ENCODE results near the gene SHC3.

Gene SHC3

DNA sequence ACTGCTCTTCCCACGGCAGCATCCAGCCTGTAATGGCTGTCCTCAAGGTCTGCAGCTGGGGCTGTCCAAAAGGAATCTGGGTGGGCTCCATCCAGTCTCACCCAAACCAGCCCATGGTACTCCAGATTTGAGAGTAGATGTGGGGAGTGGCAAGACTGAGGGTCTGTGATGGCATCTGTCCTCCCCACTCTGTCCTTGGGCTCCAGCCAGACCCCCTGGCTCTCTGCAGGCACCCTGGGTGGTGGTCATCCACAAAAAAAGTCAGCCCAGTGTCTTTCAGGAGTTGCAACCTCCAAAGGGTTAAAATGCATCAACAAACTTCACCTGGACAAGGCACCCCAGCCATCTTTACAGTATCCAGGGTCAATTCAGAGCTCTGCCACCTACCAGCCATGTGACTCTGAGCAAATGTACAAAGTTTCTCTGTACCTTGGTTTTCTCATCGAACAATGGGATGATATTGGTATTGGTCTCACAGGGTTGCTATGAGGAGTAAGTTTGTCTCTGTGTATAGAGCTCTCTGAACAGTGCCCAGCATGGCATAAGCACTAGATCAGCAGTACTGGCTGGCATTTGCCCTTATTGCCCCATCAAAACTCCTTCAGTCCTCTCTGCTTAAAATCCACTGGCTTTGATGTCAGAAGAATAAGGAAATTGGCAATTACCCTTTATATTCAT is 194.6 kb downstream of the SHC3 start:
- DNase-seq (ENCODE audit: low spot score), result no peak

DNA sequence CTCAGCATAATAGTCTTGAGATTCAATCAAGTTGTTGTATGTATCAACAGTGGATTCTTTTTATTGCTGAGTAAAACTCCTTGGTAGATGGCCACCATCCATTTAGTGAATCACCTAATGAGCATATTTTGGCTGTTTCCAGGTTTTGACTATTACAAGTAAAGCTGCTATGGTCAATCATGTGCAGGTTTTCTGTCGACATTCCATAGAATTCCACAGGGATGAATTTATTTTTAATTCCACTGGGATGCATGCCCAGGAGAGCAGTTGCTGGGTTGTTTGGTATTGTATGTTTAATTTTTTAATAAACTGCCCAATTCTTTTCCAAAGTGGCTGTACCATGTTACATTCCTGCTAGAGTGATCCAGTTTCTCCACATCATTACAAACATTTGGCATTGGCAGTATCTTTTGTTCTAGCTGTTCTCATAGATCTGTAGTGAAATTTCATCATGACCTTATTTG is 197.8 kb downstream of the SHC3 start:
- DNase-seq (ENCODE audit: low spot score), result no peak

DNA sequence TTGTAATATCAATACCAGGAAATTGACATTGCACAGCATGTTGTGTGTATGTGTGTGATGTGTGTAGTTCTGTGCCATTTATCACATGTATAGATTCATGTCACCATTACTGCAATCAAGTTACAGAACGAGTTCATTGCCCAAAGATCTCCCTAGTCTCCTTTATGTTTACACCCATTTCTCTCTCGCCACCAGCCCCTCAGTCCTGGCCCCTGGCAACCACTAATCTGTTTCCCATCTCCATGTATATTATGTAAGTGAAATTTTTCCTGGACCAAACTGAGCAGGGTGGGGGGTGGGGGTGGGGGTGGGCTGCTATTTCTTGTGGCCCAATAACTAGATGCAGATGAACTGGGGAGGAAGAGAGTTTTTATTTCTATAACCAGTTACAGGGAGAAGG is 198.8 kb downstream of the SHC3 start:
- DNase-seq (ENCODE audit: low spot score), result no peak

DNA sequence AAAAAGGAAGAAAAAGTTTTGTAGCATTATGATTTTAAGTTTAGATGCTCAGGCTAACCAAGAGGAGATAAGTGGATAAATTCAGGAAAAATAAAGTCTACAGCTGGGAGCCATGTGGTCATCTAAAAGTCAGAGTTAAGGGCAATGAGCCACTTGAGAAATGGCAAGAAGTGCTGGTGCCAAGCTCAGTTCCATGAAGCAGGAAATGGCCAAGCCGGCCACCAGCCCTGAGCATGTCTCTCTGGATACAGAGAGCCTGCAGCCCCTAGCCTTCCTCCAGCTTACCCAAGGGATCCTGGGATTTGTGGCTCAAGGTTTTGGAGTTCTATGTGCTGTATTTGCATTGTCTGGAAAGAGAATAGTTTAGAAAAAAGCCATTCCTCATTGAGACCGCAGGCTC is 199.6 kb downstream of the SHC3 start:
- no peak for DNase-seq (ENCODE audit: low spot score)

DNA sequence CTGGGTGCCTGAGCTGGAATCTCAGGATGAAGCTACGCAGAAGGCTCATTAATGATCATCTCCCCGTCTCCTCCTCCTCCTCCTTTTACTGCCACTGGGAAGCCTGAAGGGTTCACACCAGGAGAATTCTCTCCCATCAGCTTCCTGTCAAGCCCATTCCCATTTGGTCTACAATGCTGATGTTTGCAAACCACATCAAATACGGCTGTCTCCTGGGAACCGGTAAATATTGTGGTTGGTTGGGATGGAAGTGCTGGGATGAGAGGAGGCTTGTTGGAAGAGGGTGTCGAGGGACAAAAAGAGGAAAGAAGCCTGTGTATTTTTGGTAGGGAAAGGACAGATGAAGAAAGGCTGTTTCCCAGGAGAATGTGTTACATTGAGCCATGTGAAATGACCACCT is 200.6 kb downstream of the SHC3 start:
- no peak for DNase-seq (ENCODE audit: low spot score)

DNA sequence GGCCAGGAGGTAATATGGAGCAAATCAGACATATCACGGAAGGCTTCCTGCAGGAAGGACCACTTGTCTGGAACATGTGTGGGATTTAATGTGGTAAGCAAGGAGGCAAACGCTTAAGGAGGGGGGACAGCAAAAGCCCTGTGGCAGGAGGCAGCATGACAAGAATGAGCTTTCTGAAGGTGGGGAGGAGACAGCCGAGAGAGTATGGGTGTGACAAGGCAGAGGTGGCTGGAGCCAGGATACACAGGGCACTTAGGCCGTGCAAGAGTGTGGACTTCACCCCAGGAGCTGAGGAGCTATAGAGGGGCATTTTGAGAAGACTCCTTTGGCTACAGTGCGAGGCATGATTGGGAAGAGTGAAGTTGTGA is 201.7 kb downstream of the SHC3 start:
- DNase-seq (ENCODE audit: low spot score), result no peak

DNA sequence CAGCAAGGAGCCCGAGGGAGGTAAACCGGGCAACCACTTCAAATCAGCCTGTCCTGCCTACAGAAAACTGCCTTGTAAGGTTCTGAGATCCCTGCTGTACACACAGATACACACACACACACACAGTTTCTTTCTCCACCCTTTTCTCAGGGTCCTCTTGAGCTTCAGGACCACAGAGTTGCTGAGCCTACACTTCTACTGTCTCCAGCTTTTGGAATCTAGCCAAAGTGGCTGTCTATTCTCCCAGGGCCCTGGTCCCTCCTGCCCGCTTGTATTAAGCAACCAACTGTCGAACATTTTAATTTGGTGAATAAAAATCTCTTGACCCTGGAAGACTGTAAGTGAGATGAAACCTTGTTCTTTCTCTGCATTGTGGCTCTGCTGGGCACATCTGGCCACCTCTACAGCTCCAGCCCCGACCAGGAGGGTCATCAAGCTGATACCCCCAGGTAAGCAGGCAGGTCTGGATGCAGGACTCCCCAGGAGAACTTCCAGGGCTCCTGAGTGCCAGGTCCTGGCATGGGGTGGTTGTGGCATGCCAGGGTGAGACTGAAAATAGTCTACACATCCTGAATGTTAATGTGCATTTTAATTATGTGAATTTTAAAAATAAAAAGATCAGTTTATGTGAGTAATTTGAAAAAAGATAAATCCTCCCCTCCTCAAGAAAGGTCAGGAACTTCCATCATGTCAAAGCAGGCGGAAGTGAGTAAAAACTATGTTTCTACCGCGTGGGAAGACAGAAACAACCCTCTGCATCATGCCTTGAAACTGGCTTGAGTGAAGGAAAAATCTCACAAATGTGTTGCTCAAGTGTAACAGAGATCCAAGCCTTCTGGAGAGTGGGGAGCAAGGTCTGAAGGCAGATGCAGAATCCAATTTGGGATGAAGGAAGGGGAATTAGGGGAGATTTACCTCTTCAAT is 202.4 kb downstream of the SHC3 start:
- DNase-seq (ENCODE audit: low spot score), result no peak

DNA sequence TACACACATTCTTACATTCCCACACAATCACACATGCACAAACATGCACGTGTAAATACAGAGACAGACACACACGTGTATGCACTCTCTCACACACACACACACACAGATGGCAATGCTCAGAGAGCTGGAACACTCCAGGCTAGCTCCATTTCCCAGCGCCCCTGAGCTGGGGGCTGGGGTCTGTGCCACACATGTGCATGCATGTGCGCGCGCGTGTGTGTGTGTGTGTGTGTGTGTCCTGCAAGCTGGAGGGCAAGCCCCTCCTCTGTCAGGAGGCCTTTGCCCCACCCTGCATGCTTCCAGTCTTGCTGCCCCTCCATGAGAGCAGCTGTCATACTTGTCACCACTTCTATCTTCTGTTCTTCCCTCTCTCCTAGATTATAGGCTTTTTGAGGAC is 204.0 kb downstream of the SHC3 start:
- DNase-seq (ENCODE audit: low spot score), result no peak

DNA sequence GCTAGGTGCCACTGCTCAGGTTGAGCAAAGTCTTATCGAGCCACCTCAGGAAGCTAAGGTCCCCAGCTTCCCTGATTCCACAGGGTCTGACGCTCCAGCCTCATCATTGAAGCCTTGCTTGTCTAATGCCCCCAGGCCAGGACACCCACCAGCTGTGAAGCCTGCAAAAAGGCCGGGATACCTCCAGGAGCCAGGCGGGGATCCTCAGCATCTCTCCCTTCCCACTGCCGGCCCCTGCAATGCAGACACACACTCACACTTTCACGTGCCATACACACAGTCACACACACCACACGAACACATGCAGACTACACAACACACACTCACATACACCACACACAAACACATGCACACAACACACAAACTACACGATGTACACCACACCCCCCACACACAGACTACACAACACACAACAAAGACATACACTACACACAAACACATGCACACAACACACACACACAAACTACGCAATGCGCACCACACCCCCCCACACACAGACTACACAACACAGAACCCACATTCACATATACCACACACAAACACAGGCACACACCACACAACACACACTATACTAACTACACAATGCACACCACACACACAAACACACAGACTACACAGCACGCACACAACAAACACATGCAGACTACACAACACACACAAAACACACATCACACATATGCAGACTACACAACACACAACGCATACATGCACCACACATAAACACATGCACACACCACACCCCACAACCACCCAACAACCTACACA is 205.2 kb downstream of the SHC3 start:
- DNase-seq (ENCODE audit: low spot score), result no peak

DNA sequence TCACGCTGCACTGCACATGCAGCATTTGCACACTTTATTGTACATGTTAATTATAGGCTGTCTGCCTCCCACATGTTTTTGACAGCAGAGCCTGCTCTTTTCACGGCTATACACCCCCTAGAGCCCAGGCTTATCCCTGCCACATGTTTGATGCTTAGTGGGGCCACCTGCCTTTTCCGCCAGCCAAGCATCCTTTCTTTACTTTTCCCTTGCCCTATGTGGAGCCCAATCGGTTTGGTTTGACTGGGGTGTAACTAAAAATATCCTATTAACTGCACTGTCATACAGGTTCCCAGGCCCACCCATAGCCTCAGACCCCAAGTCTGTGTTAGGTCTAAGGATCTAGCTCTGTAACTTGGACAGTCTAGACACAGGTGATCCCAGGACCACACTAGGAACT is 206.2 kb downstream of the SHC3 start:
- no peak for DNase-seq (ENCODE audit: low spot score)

DNA sequence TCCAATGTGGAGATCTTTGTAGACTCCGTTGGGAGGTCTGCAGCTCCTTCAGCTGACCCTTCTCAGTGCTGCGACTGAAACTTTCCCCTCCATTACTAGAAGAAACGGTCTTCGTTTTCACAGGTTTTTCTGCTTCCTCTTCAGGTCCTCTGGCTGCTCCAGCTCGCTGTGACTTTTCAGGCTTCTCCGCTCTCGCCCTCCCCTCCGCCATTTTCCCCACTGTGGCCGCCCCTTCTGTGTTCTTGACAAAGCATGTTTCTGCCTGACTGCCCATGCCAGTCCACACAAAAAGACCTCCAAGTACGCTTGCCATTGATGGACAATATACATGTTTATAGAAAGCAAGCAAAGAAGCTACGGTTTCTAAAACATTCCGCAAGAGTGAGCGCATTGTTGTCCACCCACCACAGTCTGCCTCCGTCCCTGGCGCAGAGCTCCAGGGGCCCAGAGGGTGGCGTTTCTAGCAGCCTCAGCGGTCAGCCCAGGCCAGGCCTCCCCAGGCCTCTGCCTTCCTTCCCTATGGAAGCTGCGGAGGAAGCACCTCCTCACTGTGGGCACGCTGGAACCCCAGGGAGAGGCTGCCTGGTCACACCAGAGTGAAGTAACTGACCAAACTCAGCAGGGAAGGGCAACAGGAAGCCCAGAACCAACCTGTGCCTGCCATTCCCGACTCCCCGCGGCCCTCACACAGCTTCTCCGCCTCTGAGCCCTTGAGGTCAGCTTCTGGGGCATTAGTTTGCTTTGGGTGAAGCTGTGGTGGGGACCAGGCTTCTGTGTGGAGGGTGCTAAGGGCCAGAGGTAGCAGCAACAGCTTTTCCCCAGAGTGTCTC is 207.3 kb downstream of the SHC3 start:
- no peak for DNase-seq (ENCODE audit: low spot score)

DNA sequence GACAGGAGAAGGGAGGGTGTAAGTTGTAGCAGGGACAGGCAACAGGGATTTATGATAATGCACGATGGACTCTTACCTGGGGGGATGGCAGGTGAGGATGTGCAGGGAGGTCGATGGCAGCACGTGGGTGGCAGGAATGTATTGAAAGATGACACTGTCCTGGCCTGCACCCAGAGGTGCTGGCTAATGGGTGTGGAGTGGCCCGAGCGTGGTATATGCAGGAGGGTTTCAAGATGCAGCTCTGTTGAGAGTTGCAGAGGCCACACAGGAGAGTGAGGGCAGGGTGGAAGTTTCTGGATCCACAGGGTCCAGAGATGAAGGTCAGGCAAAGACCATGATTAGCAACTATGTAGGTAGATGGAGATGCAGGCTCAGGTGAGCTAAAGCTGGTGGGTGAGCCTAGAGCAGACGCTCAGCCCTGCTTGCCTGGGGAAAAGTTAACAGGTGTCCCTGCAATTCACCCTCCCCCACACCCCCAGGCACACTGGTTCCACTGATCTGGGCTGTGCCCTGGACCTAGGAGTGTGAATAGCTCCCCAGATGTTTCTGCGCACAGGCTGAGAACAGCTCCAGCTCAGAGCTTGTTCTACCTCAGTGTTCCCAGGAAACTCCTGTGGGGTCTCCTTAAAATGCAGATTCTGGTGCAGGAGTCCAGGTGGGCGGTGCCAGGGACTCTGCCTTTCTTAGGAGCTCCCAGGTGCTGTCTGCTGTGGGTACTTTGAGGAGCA is 208.8 kb downstream of the SHC3 start:
- DNase-seq (ENCODE audit: low spot score), result no peak

DNA sequence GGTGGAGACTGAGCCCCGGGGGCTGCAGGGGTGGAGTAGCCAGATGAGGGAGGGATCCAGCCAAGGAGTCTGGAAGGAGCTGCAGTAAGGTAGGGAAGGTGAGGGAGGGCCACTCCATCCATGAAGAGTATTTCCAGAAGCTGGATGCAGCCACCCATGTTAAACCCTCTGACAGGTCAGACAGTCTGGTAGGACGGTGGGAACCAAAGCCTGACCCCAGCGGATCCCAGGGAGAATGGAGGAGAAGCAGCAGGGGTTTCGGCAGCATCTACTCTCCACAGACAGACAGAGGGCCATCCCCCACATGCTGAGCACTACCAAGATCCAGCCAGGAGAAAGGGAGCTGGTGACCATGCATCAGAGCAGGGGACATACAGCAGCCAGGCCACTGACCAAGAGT is 209.8 kb downstream of the SHC3 start:
- no peak for DNase-seq (ENCODE audit: low spot score)

DNA sequence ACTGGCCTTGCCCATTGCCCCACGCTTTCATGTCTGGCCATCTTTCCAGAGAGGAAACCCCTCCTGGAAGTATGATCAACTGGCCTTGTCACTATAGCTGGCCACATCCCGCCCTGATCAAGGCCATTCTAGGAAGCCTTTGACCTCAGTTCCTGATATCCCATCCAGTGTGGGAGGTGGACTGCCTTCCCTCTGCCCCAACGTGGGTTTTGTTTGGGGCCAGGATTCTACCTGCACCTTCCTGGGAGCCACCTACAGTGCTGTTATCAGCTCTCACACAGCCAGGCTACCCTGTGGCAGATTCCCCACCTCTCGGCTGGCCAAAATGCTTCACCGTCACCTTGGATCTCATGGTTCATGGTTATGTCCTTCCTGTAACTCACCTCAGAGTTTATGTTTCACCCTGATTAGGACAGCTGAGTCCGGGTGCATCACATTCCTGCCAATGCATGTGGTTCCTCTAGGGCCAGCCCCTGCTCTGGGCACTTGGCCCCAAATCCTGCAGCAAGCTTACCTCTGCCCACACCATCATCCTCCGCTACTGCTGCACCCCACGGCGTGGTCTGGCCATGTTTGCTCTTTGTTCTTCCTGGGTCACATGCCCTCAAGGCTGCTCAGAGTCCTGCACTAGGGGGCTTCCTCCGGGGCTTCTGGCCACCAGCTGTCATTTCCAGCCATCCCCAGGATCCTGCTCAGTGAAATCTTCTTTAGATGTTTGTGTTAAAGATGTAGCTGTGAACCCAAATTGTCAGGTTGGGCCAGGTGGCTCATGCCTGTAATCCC is 211.5 kb downstream of the SHC3 start:
- DNase-seq (ENCODE audit: low spot score), result no peak

DNA sequence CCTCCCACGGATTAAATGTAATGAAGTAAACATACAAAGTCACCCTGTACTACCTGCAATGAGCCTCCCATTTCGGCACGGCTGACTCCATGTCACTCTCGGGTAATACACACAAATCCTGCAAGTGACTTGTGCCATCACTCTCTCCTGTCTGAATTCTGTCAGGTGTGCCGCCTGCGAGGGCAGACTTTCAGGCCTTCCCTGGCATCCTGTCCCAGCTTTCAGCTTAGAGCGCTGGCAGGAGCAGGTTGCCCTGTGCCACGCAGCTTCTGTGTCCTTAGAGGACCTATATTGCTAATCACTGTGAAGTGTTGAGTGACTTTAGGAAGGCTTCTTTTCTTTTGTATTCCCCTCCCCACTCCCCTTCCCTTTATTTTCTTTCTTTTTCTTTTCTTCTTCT is 213.1 kb downstream of the SHC3 start:
- no peak for DNase-seq (ENCODE audit: low spot score)

DNA sequence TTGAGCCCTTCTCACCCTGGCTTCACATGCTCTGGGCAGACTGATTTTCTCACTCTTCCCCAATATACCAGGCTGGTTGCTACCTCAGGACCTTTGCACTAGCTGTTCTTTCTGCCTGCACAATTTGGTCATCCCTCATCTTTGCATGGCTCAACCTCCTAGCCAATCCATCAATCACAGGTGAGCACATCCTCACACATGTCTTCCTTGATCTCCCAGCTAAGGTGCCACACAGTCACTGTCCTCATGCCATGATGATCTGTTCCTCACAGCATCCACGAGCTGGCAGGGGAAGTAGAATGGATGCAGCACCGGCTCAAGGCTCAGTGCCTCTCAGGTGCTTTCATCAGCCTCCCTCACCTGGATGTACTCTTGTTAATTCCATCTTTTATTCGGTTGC is 218.0 kb downstream of the SHC3 start:
- no peak for DNase-seq (ENCODE audit: low spot score)

DNA sequence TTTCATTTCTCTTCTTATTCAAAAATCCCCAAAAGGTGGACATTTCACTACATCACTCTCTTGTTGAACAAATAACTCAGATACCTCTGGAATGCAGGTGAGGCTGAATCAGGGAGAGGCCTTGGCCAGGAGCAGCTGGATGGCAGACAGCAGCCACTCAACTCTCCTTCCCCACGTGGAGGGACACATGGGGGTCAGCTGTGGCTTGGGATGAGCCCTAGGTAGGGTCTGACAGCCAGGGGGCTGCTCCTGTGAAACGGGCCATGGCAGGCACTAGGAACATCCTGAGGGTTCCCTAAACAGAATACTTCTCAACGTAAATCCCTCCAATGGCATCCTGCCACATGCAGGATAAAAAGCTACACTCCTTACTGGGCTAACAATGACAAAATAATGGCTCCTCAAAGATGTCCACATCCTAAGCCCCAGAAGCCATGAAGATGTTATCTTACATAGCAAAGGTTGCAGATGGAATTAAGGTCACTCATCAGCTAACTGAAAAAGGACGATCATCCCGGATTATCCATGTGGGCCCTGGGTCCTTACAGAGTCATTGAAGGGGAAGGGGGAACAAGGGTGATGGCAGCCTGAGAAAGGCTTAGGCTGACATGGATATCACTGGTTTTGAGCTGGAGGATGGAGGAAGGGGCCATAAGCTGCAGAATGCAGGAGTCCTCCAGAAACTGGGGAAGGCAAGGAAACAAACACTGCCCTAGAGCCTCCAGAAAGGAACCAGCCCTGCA is 218.7 kb downstream of the SHC3 start:
- no peak for DNase-seq (ENCODE audit: low spot score)

DNA sequence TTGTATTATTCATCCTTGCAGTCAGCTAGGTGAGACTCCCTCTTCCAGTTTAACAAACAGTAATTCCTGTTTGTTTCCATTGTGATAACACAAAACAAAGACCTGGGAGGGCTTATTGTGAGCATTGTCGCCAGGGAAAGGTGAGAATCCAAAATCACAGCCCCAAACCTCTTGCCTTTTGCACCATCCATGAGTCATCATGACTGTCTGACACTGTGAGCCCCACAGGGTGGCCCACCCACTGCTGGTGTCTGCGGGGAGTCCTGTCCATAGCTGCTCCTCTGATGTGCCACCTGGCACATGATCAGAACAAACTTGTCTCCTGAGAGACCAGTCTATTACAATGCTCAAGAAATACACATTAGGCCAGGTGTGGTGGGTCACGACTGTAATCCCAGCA is 221.1 kb downstream of the SHC3 start:
- no peak for DNase-seq (ENCODE audit: low spot score)

Measured in RKO (cell line).